GM12878 (cell line): ENCODE data around the gene MDH1B. TPM values are rescaled to one million over a fixed set of nuclear protein-coding genes. Genes with fewer than 3 reads are reported as not detected.

Source experiments
- ATAC-seq: fragments of 200-7000 bp; cut with Tn5 transposase; 3 replicates; pipeline ENCODE4 v1.9.1; 2020; ENCODE audit warnings: mild to moderate bottlenecking, moderate library complexity
- BruUV-seq: library from RNA; stranded (reverse); fragments of 400-500 nt; replicated peaks from 2 replicates; lab custom pipeline; 2021; lab: Mats Ljungman, UMichigan
- CTCF ChIA-PET: fragments of 300-600 bp; sonication (Branson Sonifier 250); formaldehyde crosslinking; extraction: SDS; loops from one replicate; lab custom pipeline; 2021; ENCODE audit warnings: inconsistent platforms; lab: Yijun Ruan, JAX
- POLR2A ChIA-PET: fragments of 350-600 bp; formaldehyde crosslinking; extraction: SDS; loops from one replicate; lab custom pipeline; 2021; ENCODE audit warnings: inconsistent platforms; lab: Charles Lee
- RAD21 ChIA-PET: fragments of 300-600 bp; sonication (Branson Sonifier 250); formaldehyde crosslinking; loops from one replicate; lab custom pipeline; 2023; ENCODE audit warnings: antibody characterized with exemption; ENCODE audit not compliant: unreplicated experiment; lab: Charles Lee
- SMC1A ChIA-PET: fragments of 300-600 bp; sonication (Branson Sonifier 250); formaldehyde crosslinking; loops from one replicate; lab custom pipeline; 2023; ENCODE audit not compliant: unreplicated experiment, uncharacterized antibody; lab: Charles Lee
- DNase-seq: peaks from one replicate; pipeline ENCODE4 v3.0.0-alpha.2; 2011; ENCODE audit warnings: low read depth, low spot score
- FAIRE-seq: peaks from 3 replicates; lab custom pipeline; 2011; peaks lifted over from hg19 to GRCh38; lab: Jason Lieb, UNC
- H2AFZ ChIP-seq: 2 replicates; pipeline ENCODE4 v1.6.0; 2011; ENCODE audit warnings: low read depth, low read length, control low read depth; ENCODE audit not compliant: control insufficient read depth
- H3K27ac ChIP-seq: 2 replicates; pipeline ENCODE4 v1.5.1; 2011; ENCODE audit warnings: control low read depth; ENCODE audit not compliant: control insufficient read depth, insufficient read depth
- H3K27me3 ChIP-seq, 2 experiments: replicated peaks in 1 of 2; 2 replicates each; pipeline versions ENCODE4 v1.6.0 to v1.6.1; 2011; ENCODE audit warnings: low read length in 1 of 2; ENCODE audit not compliant: control insufficient read depth in 2 of 2, insufficient read depth in 2 of 2
- H3K36me3 ChIP-seq, 2 experiments: 2 replicates each; pipeline ENCODE4 v1.5.1; 2011; ENCODE audit warnings: low read length in 1 of 2; ENCODE audit not compliant: control insufficient read depth in 2 of 2, insufficient read depth in 2 of 2
- H3K4me1 ChIP-seq: 2 replicates; pipeline ENCODE4 v1.6.1; 2011; ENCODE audit warnings: mild to moderate bottlenecking, low read length, moderate library complexity, mixed read lengths; ENCODE audit not compliant: control insufficient read depth, insufficient read depth
- H3K4me2 ChIP-seq: 2 replicates; pipeline ENCODE4 v1.6.0; 2011; ENCODE audit warnings: control low read depth; ENCODE audit not compliant: control insufficient read depth, insufficient read depth
- H3K4me3 ChIP-seq: fragments of 200-600 bp; sonication (generic); 2 replicates; pipeline ENCODE4 v1.5.1; 2016
- H3K79me2 ChIP-seq: 2 replicates; pipeline ENCODE4 v1.6.0; 2011; ENCODE audit warnings: low read length; ENCODE audit not compliant: control insufficient read depth, insufficient read depth
- H3K9ac ChIP-seq: 2 replicates; pipeline ENCODE4 v1.8.0; 2011; ENCODE audit warnings: low read length, control low read depth, mixed read lengths; ENCODE audit not compliant: control insufficient read depth, insufficient read depth
- H3K9me3 ChIP-seq: replicated peaks from 3 replicates; pipeline ENCODE4 v1.5.1; 2011; ENCODE audit warnings: mild to moderate bottlenecking, low read length; ENCODE audit not compliant: control insufficient read depth, insufficient read depth
- H4K20me1 ChIP-seq: 2 replicates; pipeline ENCODE4 v1.6.0; 2011; ENCODE audit not compliant: control insufficient read depth, insufficient read depth
- BACH1 ChIP-seq: fragments of 450-650 bp; IDR thresholded peaks from 2 replicates; pipeline ENCODE4 v1.6.1; 2017; ENCODE audit warnings: mild to moderate bottlenecking, borderline replicate concordance
- GABPA ChIP-seq: IDR thresholded peaks from 2 replicates; pipeline ENCODE4 v1.6.1; 2014; ENCODE audit warnings: antibody characterized with exemption, low read depth, mild to moderate bottlenecking, inconsistent platforms
- JUNB ChIP-seq: IDR thresholded peaks from 2 replicates; pipeline ENCODE4 v1.6.1; 2016; ENCODE audit warnings: antibody characterized with exemption, mild to moderate bottlenecking
- LARP7 ChIP-seq: fragments of 450-650 bp; IDR thresholded peaks from 2 replicates; pipeline ENCODE4 v1.6.1; 2017; ENCODE audit warnings: mild to moderate bottlenecking
- MEF2A ChIP-seq: IDR thresholded peaks from 2 replicates; pipeline ENCODE4 v1.6.1; 2011; ENCODE audit warnings: low read depth, mild to moderate bottlenecking, low read length, moderate library complexity; ENCODE audit not compliant: insufficient read depth
- NFIC ChIP-seq: IDR thresholded peaks from 2 replicates; pipeline ENCODE4 v1.6.1; 2012; ENCODE audit warnings: low read depth, mild to moderate bottlenecking, inconsistent platforms, low read length, moderate library complexity
- RUNX3 ChIP-seq: IDR thresholded peaks from 2 replicates; pipeline ENCODE4 v1.6.1; 2012; ENCODE audit warnings: low read length, inconsistent platforms
- SPI1 ChIP-seq: IDR thresholded peaks from 2 replicates; pipeline ENCODE4 v1.6.1; 2011; ENCODE audit warnings: low read depth, mild to moderate bottlenecking, low read length, moderate library complexity, borderline replicate concordance; ENCODE audit not compliant: insufficient read depth
- WGBS: methylation state at CpG from one replicate; pipeline ENCODE4 v1.1.6; 2016; ENCODE audit warnings: low lambda C conversion rate; ENCODE audit not compliant: insufficient replicate concordance, insufficient coverage; ENCODE audit errors: missing lambda C conversion rate; 5-methylcytosine and 5-hydroxymethylcytosine counted together
- in situ Hi-C: fragments of 300-500 bp; cut with MboI; formaldehyde crosslinking; loops from 9 replicates; pipeline ENCODE4 v1.14.3; 2018; ENCODE audit warnings: mixed read lengths
- intact Hi-C: fragments of 100-400 bp; cut with micrococcal nuclease; formaldehyde crosslinking; loops from one replicate; pipeline ENCODE4 v1.14.2; 2022; ENCODE audit not compliant: unreplicated experiment
- polyA plus RNA-seq, 11 experiments: library from polyadenylated mRNA; depleted of rRNA in 4 of 11; unstranded in 6 of 11; stranded (reverse) in 5 of 11; fragments of >200 nt; fragmentation: Nextera tagmentation in 4 of 11; fragmentation: Illumina TruSeq in 1 of 11; extraction: Ambion mirVana in 4 of 11; extraction: Trizol in 1 of 11; gene quantifications; 1 replicate in 1 of 11; 2 replicates in 10 of 11; pipeline versions ENCODE4 v1.2.1 to v1.2.3, GENCODE V29; 2011 to 2016; ENCODE audit warnings: inconsistent platforms in 2 of 11, missing spikeins in 2 of 11, low read depth in 1 of 11
- total RNA-seq, 4 experiments: library from RNA; depleted of rRNA in 3 of 4; stranded (reverse); fragments of >200 nt in 3 of 4; fragmentation: Illumina TruSeq in 1 of 4; extraction: Trizol in 1 of 4; gene quantifications; 2 replicates each; pipeline versions ENCODE4 v1.2.1 to v1.2.3, GENCODE V29; 2013 to 2021

The MDH1B gene
- total and polyA plus RNA-seq, 10 of the 15 experiments (the other 5 are each of a cell fraction or from before 2014, with no cell fraction given) = 0.47 to 1.6 (median 0.98) TPM

GRCh38 chr2:206721256-206721920 lies 43.7 kb downstream of the MDH1B start:
- SMC1A ChIA-PET = no interaction called here
- no peak for FAIRE-seq
- TF ChIP-seq JUNB (peak; percentile 64), BACH1 (peak; percentile 75), LARP7 (no peak), SPI1 (no peak), RUNX3 (peak; percentile 26; the same call in 1 of the 2 replicates), GABPA (peak; percentile 18; the same call in 1 of the 2 replicates), NFIC (0 out of 2 replicates have a peak, but pooled peaks have one; percentile 45), MEF2A (0 out of 2 replicates have a peak, but pooled peaks have one; percentile 34)
- in situ Hi-C loops = no loop called here
- POLR2A ChIA-PET = no interaction called here
- Histone ChIP-seq H3K4me1 (peaks cover 13% of the 10 kb centered on the region), H3K4me3 (no peak overlapping the region), H3K9ac (no peak overlapping the region), H3K27me3 (no peaks in the 10 kb centered on the region), H3K4me2 (peak overlapping the region; percentile 27; the same call in 1 of the 2 replicates), H3K36me3 (no peaks in the 10 kb centered on the region), H4K20me1 (no peaks in the 10 kb centered on the region), H3K79me2 (no peaks in the 10 kb centered on the region), H2AFZ (peak overlapping the region; percentile 24), H3K9me3 (no peaks in the 10 kb centered on the region), H3K27ac (0 out of 2 replicates have a peak overlapping the region, but pooled peaks have one; percentile 30)
- peak; percentile 65 for ATAC-seq
- intact Hi-C loops = no loop called here
- RAD21 ChIA-PET = no interaction called here
- WGBS = 28% methylated on average over 4 of the region's 4 CpGs
- CTCF ChIA-PET = no interaction called here
- DNase-seq = peak; percentile 15
- no TSS peak for BruUV-seq
